GM18517 (cell line): ENCODE data around the gene SEH1L.
"Not testable (repeated sequence)": the region's sequence is repeated elsewhere in the genome, so short reads cannot be mapped to it uniquely, and the experiment has no call there.

ENCODE experiments used
- ATAC-seq: cut with Tn5 transposase; IDR thresholded peaks from one replicate; pipeline ENCODE4 v1.9.1; 2021; ENCODE audit warnings: mild to moderate bottlenecking, moderate library complexity; ENCODE audit not compliant: unreplicated experiment

SEH1L gene

DNA sequence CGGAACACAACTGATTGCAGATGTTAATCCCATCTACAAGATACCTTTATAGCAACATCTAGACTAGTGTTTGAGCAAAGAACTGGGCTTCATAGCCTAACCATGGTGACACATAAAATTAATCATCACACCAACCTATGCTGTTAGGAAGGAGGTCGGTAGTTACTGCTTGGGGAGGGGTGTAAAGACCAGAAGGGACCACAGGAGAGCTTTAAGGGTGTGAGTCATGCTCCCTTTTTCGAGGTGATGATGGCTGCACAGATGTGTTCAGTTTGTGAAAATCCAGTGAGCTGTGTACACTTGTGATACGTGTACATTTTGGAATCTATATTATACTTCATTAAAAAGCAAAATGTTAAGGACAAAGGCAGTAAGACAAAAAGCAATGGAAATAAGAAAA lies 4.6 kb upstream of the SEH1L start:
- ATAC-seq, result no peak

DNA sequence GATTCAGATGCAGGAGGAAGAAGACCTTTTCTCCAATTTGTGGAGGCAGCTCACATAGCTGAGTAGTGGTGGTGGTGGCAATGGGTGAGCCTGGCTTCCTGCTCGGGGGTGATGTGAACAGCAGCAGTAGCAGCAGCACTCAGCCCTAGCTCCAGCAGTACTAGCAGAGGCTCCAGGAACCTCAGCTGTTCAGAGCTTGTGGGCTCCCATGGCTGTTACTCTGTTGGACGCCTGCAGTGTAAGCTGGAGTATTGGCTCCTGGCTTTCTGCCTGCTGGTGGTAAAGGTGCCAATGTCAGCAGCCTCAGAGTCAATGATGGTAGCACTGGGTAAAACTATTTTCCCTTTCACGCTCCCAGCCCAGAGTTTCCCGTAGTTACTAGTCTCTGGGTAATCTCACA lies 3.1 kb upstream of the SEH1L start:
- ATAC-seq, result no peak

DNA sequence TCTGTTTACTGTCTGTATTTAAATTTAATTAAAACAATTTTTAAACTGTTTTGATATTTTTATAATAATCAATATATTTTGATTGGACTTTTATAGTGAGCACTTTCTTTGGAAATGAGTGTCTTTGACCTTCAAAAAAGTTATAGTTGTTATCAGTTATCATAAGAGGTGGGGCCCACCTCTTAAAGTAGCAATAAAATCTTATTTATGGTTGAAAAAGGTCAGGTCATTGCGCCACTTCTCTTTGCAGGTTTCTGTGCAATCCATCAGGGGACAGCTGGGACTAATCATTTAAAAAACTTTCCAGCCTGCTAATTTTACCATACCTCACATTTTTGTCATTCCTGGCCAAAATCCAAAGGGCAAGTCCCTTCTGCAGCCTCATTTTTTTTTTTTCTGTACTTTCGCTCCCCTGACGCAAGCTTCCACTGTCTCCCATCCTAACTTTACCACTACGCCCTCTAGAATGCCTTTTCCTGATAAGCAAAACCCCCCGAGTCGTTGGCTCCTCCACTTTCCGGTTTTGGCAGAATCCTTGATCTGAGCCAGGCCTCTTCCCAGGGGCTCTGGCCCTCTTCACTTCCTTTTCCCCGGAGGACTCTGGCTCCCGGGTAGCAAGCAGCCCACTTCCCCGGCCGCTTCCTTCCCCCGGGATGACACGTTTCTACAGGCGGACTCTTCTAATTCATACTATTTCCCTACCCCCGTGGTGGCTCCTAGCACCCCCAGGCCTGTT lies 1.1 kb upstream of the SEH1L start:
- no peak for ATAC-seq

DNA sequence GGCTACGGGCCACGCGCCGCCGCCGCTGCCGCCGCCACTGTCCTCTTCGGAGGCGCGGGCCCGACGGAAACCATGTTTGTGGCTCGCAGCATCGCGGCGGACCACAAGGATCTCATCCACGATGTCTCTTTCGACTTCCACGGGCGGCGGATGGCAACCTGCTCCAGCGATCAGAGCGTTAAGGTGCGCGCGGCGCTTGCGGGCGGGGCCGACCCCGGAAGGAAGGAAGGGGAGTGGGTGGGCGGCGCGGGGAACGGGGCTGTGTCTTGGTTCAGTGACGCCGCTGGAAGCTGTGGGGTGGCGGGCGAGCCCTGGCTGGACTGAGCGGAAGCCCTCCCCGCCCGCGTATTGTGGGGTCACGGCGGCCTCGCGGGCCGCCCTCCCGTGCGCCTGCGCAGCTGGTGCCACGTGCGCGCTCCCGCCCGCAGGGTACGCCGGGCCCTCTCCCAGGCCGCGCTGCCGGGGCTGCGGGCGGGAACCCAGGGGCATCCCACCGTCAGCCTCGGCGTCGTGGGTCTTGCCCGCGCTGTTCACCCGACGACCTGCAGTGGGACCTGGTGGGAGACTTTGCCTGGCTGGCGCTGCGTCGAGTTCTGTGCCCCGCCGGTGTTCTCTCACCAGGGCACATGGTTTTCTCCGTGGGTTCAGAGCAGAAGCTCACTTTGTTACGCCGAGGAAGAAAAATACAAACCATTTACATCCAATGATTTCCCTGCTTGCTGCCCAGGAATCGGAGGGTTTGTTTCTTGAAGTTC lies 416 bp downstream of the SEH1L start:
- ATAC-seq, result peak; percentile 73

DNA sequence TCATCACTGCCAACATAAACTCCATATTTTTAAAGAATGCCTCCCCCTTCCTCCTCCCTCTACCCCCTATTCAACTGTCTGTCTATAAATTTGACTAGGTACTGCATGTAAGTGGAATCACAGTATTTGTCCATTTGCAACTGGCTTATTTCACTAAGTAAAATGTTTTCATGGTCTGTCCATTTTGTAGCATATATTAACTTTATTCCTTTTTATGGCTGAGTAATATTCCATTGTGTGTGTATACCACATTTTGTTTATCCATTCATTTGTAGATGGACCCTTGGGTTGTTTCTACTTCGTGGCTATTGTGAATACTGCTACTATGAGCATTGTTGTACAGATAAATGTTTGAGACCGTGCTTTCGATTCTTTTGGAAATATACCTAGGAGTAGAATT lies 10.7 kb downstream of the SEH1L start:
- ATAC-seq, result no peak

DNA sequence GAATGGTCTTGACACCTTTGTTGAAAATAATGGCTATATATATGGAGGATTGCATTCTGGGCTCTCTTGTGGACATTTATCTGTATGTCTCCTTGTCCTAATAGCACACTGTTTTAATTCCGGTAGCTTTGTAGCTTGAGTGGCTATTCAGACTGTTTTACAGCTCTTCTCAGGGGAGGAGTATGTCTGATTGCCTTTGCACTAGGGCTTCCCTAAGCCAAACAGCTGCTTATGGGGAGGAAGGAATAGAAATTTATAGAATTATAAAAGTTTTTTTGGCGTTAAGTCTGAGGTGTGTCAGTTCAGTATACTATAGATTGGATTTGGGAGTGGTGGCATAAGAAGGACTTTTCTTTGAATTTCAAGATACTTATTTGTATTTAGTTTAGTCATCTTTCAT lies 12.6 kb downstream of the SEH1L start:
- ATAC-seq, result no peak

DNA sequence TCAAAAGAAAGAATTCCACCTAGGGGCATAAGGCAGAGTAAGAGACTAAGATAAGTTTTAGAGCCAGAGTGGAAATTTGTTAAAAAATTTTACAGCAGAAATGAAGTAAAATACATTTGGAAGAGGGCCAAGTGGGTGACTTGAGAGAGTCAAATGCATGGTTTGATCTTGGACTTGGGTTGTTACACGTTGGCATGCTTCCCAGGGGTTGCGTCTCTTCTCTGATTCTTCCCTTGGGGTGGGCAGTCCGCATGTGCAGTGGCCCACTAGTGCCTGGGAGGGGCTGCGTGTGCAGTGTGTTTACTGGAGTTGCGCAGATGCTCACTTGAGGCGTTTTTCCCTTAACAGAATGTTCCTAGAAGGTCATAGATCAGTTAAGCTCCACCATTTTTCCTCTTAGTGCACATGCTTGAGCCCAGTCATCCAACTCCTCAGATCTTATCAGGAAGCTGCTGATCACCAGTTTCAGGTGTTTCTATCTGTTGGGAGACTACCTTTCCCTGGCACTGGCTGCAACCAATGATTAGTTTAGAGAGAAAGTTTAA lies 13.1 kb downstream of the SEH1L start:
- no peak for ATAC-seq

DNA sequence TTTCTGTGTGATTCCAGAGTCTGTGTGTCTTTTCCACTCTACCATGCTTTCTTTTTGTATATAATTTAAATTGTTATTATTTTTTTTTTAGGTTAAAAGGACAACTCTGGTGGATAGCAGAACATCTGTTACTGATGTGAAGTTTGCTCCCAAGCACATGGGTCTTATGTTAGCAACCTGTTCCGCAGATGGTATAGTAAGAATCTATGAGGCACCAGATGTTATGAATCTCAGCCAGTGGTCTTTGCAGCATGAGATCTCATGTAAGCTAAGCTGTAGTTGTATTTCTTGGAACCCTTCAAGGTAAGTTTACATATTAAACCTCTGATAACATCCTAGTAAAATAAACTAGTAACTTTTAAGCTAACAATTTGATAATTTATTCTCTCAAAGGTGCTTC lies 15.3 kb downstream of the SEH1L start:
- no peak for ATAC-seq

DNA sequence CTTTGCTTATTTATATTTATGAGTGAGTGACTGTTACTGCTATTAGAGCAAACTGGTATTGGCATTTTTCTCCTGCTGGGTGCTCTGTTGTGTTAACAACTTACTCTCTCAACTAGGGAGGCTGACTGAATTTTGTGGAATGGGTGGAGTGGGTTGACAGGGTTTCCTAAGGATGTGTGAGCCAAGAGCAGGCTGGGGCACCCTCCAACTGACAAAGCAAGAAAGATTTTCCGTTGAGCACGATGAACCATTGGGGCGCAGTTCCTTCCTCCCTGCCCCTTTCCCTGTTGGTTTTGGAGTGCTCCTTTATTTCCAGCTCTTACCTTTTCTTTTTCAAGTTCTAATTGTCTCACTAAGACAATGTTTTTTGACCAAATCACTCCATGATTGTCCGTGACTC lies 20.3 kb downstream of the SEH1L start:
- ATAC-seq, result no peak

DNA sequence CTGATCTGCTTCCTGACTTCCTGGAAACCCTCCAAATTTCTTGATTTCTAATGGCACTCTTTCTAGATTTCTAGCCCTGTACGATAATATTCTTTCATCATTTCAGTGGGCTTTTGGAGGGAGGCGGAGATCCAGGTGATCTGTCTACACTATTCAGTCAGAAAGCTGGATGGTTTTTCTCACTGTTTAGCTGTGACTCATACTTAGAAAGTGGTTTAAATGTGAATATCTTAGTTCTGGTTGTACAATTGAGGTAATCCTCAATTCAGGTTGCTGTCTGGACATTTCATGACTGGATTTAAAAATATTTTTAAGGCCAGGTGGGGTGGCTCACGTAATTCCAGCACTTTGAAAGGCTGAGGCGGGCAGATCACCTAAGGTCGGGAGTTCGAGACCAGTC lies 20.8 kb downstream of the SEH1L start:
- ATAC-seq, result no peak

DNA sequence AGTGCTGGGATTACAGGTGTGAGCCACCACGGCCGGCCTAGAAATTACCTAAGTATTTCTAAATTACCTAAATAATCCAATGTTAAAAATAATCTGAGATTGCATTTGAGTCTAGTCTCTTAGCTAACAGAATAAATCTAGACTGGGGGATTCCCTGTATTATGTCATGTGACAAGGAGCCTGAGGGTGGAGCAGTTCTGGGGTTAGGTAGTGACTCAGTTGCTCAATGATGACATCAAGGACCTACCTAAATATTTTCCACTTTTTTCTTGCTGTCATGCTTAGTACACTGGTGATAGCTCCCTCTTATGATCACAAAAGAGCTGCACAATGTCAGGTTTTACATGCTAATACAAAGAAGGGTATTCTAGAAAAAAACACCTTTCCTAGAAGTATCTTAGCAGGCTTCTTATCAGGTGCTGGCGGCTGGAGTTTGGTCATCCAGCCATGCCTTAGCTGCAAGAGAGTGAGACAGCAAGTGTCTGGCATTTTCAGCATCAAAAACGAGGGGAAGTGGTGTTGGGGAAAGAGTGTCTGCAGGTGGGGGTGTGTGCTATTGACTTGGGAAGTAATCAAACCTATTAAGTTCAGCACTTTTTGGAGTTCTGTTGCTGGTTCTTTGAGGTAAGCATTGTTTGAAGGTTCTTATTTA lies 25.9 kb downstream of the SEH1L start:
- no peak for ATAC-seq

DNA sequence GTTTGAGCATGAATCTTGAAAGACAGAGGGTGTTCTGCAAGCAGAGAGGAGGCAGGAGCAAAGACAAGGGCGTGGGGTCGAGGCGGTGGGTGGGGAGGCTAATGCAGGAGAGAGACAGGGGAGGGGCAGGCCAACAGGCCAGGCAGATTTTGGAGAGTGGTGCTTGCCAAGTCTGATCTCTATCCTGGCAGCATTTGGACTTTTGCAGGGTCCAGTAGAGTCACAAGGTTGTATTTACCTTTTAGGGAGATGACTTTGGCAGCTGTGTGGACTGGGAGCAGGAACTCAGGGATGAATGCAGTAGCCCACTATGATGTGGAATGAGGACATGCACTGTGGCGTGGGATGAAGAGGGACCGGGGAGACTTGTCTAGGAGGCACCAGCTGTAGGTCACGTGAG lies 27.7 kb downstream of the SEH1L start:
- ATAC-seq, result no peak

DNA sequence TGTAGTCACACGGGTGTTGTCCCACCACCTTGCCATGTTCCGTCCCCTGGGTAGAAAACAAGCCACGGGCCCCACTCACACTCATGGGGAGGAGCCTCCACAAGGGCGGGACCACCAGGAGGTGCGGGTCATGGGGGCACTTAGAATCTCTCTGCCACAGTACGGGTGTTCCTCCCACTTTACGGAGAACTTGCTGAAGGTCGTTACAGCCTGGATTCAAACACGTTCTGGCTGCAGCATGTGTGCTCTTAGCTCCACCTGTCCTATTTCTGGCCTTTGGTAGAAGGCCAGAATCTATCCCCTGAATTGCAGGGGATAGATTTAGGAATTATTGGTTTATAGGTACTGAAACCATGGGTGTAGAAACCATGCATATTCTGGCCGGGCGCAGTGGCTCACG lies 28.5 kb downstream of the SEH1L start:
- ATAC-seq, result no peak

DNA sequence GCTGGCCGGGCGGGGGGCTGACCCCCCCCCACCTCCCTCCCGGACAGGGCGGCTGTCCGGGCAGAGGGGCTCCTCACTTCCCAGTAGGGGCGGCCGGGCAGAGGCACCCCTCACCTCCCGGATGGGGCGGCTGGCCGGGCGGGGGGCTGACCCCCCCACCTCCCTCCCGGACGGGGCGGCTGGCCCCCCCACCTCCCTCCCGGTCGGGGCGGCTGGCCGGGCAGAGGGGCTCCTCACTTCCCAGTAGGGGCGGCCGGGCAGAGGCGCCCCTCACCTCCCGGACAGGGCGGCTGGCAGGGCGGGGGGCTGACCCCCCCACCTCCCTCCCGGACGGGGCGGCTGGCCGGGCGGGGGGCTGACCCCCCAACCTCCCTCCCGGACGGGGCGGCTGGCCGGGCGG lies 32.3 kb downstream of the SEH1L start:
- not testable (repeated sequence) for ATAC-seq

DNA sequence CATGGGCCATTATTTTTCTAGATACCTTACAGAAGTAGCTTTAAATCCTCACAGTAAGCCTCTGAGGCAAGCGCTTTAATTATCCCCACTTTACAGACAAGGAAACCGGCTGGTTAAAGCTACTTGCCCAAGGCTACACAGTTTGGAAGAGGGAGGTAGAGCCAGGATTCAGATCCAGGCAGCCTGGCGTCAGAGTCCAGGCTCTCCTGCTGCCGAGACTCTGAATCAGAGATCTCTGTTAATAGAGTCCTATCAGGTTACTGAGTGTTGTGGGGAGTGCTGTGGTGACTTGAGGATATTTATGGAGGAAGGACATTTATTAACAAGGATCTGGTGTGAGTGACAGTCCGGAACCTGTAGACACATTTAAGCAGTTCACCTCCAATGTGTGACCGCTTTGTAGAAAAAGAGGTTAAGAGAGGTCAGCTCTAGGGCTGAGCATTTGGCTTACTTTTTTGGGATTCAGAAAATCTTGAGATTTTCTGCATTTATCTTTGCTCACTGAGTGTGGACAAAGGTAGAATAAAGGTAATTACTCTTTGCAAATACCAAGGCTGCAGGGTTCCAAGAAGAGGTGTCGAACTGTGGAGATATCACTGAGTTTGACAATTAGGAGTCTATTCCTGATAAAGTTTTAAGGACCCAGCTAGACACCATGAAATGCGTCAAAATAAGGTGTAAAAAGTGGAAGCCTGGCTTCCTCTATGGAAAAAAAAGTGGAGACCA lies 41.7 kb downstream of the SEH1L start:
- ATAC-seq, result no peak

DNA sequence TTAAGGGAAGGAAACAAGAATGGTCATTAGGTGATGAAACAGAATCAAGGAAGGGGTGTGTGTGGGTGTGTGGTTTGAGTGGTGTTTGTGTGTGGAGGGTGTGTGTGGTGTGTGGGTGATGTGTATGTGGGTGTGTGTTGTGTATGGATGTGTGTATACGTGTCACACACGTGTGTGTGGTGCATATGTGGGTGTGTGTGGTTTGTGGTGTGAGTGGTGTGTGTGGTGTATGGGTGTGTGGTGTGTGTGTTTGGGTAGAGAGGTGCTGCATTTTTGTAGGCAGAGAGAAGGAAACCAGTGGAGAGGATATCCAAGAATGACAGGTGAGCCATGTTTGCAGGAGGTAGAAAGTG lies 42.3 kb downstream of the SEH1L start:
- no peak for ATAC-seq

DNA sequence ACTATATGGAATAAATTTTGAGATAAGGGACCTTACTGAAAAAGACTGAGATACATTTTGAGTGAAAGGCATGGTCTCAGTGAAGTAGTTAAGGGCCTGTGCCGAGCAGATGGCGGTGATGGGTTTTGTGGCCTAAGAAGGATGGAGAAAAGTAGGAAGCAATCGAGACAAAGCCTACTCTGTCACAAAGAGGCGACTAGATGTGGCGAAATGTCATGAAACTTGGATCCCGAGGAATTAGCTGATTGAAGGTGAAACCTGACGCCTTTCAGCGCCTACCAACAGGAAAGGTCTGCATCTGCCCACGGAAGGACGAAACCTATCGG lies 42.8 kb downstream of the SEH1L start:
- peak; percentile 9 for ATAC-seq

DNA sequence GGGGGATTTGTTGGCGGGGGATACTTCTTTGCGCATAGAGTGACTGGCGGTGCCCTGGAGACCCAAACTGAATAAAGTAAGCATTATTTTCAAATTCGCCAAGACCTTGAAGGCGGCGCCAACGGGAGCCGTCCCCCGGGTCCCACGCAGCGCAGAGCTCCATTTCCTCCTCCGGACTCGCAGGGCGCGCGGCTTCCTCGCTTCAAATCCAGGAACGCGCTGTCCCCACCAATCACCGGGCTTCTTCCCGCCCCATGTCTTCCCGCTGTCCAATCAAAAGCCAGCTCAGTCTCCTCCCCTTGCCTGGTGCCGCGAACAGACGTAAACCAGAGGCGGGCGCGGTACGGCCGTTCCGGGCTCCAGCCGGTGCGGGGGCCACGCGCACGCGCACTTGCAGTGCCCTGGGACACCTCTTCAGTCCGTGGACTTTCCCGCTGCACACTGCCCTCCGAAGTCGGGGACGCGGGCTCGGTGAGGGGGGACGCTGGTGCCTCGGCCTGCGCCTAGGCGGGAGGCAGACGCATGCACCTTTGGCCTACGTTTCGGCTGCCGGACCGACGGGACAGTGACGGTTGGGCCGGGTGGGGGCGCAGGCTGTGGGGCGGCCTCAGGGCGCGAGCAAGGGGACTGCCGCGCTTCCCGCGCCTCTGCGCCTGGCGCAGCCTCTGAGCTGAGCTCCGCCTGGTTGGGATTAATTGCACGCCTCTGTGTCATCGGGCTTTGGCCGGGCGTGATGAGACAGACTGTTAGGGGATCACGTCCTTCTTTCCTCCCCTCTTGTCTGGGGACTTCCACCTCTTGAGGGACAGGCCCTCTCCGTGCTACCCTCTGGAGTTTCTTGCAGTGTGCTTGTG lies 43.4 kb downstream of the SEH1L start, which contains the start of gene CEP192:
Gene CEP192 (plus strand): TSS at position 396 of the 854 bp plus-strand sequence. CDS start 8,063 bp downstream, outside the sequence.
- peak; percentile 84 for ATAC-seq

DNA sequence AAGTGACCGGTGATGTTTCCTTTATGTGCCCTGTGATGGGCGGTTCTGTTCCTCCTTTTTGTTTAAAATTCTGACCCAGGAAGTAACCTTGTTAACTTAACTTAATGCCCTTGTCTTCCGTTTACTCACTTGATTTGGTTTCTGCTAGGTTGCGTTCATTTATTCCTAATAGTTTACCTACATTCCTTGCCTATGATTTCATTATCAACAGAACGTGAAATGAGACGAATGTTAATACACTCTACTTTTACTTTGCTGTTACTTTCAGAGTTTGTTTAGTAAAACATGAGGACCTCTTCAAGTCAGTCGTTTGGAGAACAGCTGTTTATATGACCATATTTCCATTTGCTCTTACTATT lies 44.0 kb downstream of the SEH1L start:
- no peak for ATAC-seq

DNA sequence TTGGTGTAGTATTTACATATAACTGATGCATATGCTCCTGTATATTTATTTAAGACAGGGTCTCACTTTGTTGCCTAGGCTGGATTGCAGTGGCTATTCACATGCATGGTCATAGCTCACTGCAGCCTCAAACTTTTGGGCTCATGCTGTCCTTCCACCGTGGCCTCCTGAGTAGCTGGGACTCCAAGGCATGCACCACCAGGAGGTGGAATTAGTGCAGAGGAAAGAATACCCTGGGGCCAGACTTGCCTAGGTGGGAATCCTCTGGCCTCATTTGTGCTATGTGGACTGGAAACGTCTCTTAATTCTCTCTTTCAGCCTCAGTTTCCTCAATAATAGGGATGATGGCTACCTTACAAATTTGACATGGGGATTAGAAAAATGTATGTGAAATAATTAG lies 45.6 kb downstream of the SEH1L start:
- no peak for ATAC-seq
